HepG2 (cell line): ENCODE results near the gene YIPF1. TPM values are rescaled to one million over a fixed set of nuclear protein-coding genes. Genes with fewer than 3 reads are reported as not detected.

Experiments
- ATAC-seq: fragments of 200-7000 bp; cut with Tn5 transposase; 3 replicates; pipeline ENCODE4 v1.9.1; 2020; ENCODE audit warnings: mild to moderate bottlenecking, moderate library complexity
- BruUV-seq: library from RNA; stranded (reverse); fragments of 400-500 nt; replicated peaks from 2 replicates; lab custom pipeline; 2021; lab: Mats Ljungman, UMichigan
- CTCF ChIA-PET: fragments of 300-600 bp; formaldehyde crosslinking; extraction: SDS; loops from one replicate; lab custom pipeline; 2021; ENCODE audit warnings: low total read pairs, inconsistent platforms, low intra/inter-chr PET ratio; lab: Yijun Ruan, JAX
- POLR2A ChIA-PET: fragments of 350-600 bp; sonication (Branson Sonifier 250); formaldehyde crosslinking; loops from one replicate; lab custom pipeline; 2020; ENCODE audit warnings: antibody characterized with exemption, inconsistent platforms; lab: Yijun Ruan, JAX
- DNase-seq: peaks from one replicate; pipeline ENCODE4 v3.0.0-alpha.2; 2015; ENCODE audit warnings: low spot score
- FAIRE-seq: peaks from 3 replicates; lab custom pipeline; 2011; peaks lifted over from hg19 to GRCh38; lab: Jason Lieb, UNC
- H2AFZ ChIP-seq: one replicate; pipeline ENCODE4 v1.6.1; 2011; ENCODE audit warnings: low read length, inconsistent platforms
- H3K27ac ChIP-seq: fragments of 300-600 bp; 3 replicates; pipeline ENCODE4 v1.8.0; 2011; ENCODE audit warnings: mixed run types, mild to moderate bottlenecking, mixed read lengths, low read length, inconsistent platforms; ENCODE audit not compliant: insufficient read depth; ENCODE audit errors: extremely low read length
- H3K27me3 ChIP-seq, 2 experiments: fragments of 200-600 bp in 1 of 2; 2 replicates in 1 of 2; 3 replicates in 1 of 2; pipeline versions ENCODE4 v1.6.0 to v1.8.0; 2011; ENCODE audit warnings: low read length in 2 of 2, mild to moderate bottlenecking in 2 of 2, moderate library complexity in 2 of 2, inconsistent platforms in 1 of 2; ENCODE audit not compliant: insufficient read depth in 2 of 2, control insufficient read depth in 1 of 2
- H3K36me3 ChIP-seq, 2 experiments: fragments of 200-600 bp in 1 of 2; replicated peaks in 1 of 2; 2 replicates in 1 of 2; 3 replicates in 1 of 2; pipeline versions ENCODE4 v1.5.1 to v1.8.0; 2011; ENCODE audit warnings: low read length in 2 of 2, inconsistent platforms in 1 of 2; ENCODE audit not compliant: insufficient read depth in 2 of 2, control insufficient read depth in 1 of 2
- H3K4me1 ChIP-seq: 2 replicates; pipeline ENCODE4 v1.5.1; 2012; ENCODE audit warnings: low read length, inconsistent platforms; ENCODE audit not compliant: insufficient read depth
- H3K4me2 ChIP-seq: 2 replicates; pipeline ENCODE4 v1.6.0; 2011; ENCODE audit warnings: low read depth, low read length, inconsistent platforms
- H3K4me3 ChIP-seq, 3 experiments: fragments of 200-600 bp in 1 of 3; sonication (generic), shearing (Covaris generic) in 1 of 3; replicated peaks in 1 of 3; 2 replicates each; pipeline ENCODE4 v1.5.1; 2011 to 2016; ENCODE audit warnings: low read length in 3 of 3, inconsistent platforms in 2 of 3, low read depth in 2 of 3, mild to moderate bottlenecking in 2 of 3, control low read depth in 1 of 3, mixed read lengths in 1 of 3; ENCODE audit not compliant: insufficient read depth in 1 of 3
- H3K79me2 ChIP-seq: one replicate; pipeline ENCODE4 v1.6.1; 2011; ENCODE audit warnings: low read length, inconsistent platforms; ENCODE audit not compliant: insufficient read depth
- H3K9ac ChIP-seq: 2 replicates; pipeline ENCODE4 v1.6.0; 2011; ENCODE audit warnings: mild to moderate bottlenecking, low read depth, low read length, inconsistent platforms; ENCODE audit not compliant: insufficient read depth
- H3K9me3 ChIP-seq: 2 replicates; pipeline ENCODE4 v1.5.1; 2012; ENCODE audit warnings: mild to moderate bottlenecking, low read length
- H4K20me1 ChIP-seq: 2 replicates; pipeline ENCODE4 v1.6.0; 2011; ENCODE audit warnings: inconsistent platforms, mild to moderate bottlenecking, low read length, moderate library complexity; ENCODE audit not compliant: insufficient read depth
- FOXP1 ChIP-seq, 2 experiments: fragments of 450-650 bp in 1 of 2; IDR thresholded peaks; 2 replicates each; pipeline ENCODE4 v1.6.1; 2017 to 2018; ENCODE audit warnings: antibody characterized with exemption in 1 of 2
- PAF1 ChIP-seq: IDR thresholded peaks from 2 replicates; pipeline ENCODE4 v1.6.1; 2016; ENCODE audit warnings: missing genetic modification reagents, missing compliant biosample characterization
- PPARG ChIP-seq: conservative IDR thresholded peaks from 2 replicates; pipeline ENCODE4 v1.6.1; 2016; ENCODE audit warnings: missing biosample characterization, missing genetic modification reagents
- RNF2 ChIP-seq: fragments of 450-650 bp; conservative IDR thresholded peaks from 2 replicates; pipeline ENCODE4 v1.6.1; 2016; ENCODE audit warnings: low read depth
- SMARCE1 ChIP-seq: fragments of 450-650 bp; IDR thresholded peaks from 2 replicates; pipeline ENCODE4 v1.6.1; 2017; ENCODE audit warnings: borderline replicate concordance
- ZMYM2 ChIP-seq: sonication (generic); formaldehyde crosslinking; IDR thresholded peaks from 2 replicates; pipeline ENCODE4 v1.8.0; 2022; ENCODE audit warnings: mild to moderate bottlenecking, missing genetic modification reagents
- ZNF280B ChIP-seq: sonication (generic); formaldehyde crosslinking; IDR thresholded peaks from 2 replicates; pipeline ENCODE4 v1.5.0; 2020; ENCODE audit warnings: missing genetic modification reagents, mild to moderate bottlenecking, borderline replicate concordance
- ZNF3 ChIP-seq: IDR thresholded peaks from 2 replicates; pipeline ENCODE4 v1.7.0; 2017; ENCODE audit warnings: inconsistent platforms
- ZNF329 ChIP-seq: sonication (generic); formaldehyde crosslinking; IDR thresholded peaks from 2 replicates; pipeline ENCODE4 v1.9.0; 2021; ENCODE audit warnings: low read depth, mild to moderate bottlenecking, missing genetic modification reagents
- WGBS: methylation state at CpG from one replicate; pipeline ENCODE4 v1.1.6; 2017; ENCODE audit warnings: low lambda C conversion rate; 5-methylcytosine and 5-hydroxymethylcytosine counted together
- in situ Hi-C: cut with HindIII; loops from 2 replicates; pipeline ENCODE4 v1.10.0; 2017; ENCODE audit warnings: low pct_unique_long_range_greater_than_20kb; ENCODE audit not compliant: extremely low pct_ligation_motif_present
- intact Hi-C: fragments of 100-400 bp; cut with micrococcal nuclease; formaldehyde crosslinking; loops from one replicate; pipeline ENCODE4 v1.10.0; 2022; ENCODE audit not compliant: unreplicated experiment
- polyA plus RNA-seq, 8 experiments: library from polyadenylated mRNA; depleted of rRNA in 3 of 8; stranded (reverse) in 7 of 8; unstranded in 1 of 8; fragments of >200 nt; fragmentation: Illumina TruSeq in 4 of 8; extraction: Trizol in 4 of 8; gene quantifications; 2 replicates each; pipeline versions ENCODE4 v1.2.1 to v1.2.3, GENCODE V29; 2011 to 2016; ENCODE audit warnings: low read depth in 4 of 8, missing spikeins in 1 of 8, mixed read lengths in 1 of 8; ENCODE audit not compliant: insufficient read depth in 1 of 8
- small RNA-seq, 3 experiments: library from RNA; depleted of rRNA; stranded (forward); fragments of <200 nt; gene quantifications; one replicate each; pipeline ENCODE3, GENCODE V24; 2012; ENCODE audit warnings: low read depth in 2 of 3, low replicate concordance in 1 of 3; ENCODE audit not compliant: insufficient read length in 3 of 3, insufficient read depth in 2 of 3
- total RNA-seq, 5 experiments: library from RNA; depleted of rRNA; stranded (reverse); fragments of >200 nt; fragmentation: Illumina TruSeq; extraction: Trizol; gene quantifications; 2 replicates each; pipeline ENCODE4 v1.2.3, GENCODE V29; 2016; ENCODE audit warnings: low read depth in 1 of 5

The YIPF1 gene
- total and polyA plus RNA-seq, 2 of the 13 experiments (the other 11 are each of a cell fraction or from before 2014, with no cell fraction given) = 21.1 to 31.9 TPM

GRCh38 chr1:53804181-53804580 is 85.4 kb downstream of the YIPF1 start:
- Histone ChIP-seq H4K20me1 (no peaks in the 10 kb centered on the region), H3K27me3 (no peaks in the 10 kb centered on the region; a peak in 1 of 5 replicates), H2AFZ (no peak overlapping the region), H3K4me3 (no peak overlapping the region), H3K9me3 (no peaks in the 10 kb centered on the region), H3K27ac (no peak overlapping the region), H3K4me1 (0 out of 2 replicates have a peak, but pooled peaks cover 6% of the 10 kb centered on the region), H3K4me2 (no peak overlapping the region), H3K9ac (no peak overlapping the region), H3K36me3 (peaks cover 5 to 57% of the 10 kb centered on the region in 2 experiments; a peak in 4 of 5 replicates), H3K79me2 (no peaks in the 10 kb centered on the region)
- BruUV-seq = no TSS peak
- DNase-seq (no peak), FAIRE-seq (no peak), ATAC-seq (no peak)
- no peak for TF ChIP-seq ZNF3 (CRISPR knock-in tag)
- no peak for TF ChIP-seq ZNF280B
- TF ChIP-seq ZMYM2 (CRISPR knock-in tag) = no peak
- no peak for TF ChIP-seq ZNF329 (CRISPR knock-in tag)
- TF ChIP-seq SMARCE1 = no peak
- TF ChIP-seq PAF1 (CRISPR knock-in tag) = no peak
- no peak for TF ChIP-seq RNF2
- TF ChIP-seq PPARG (CRISPR knock-in tag) = no peak
- TF ChIP-seq FOXP1 (IDR thresholded peaks at IDR 0.05) = no peak
- TF ChIP-seq FOXP1 (CRISPR knock-in tag; IDR thresholded peaks at IDR 0.05) = no peak
- ChIA-PET CTCF (no interaction called here), POLR2A (no interaction called here)
- in situ Hi-C loops (no loop called here), intact Hi-C loops (no loop called here)
- WGBS = 92% methylated on average over 7 of the region's 7 CpGs

Small RNA genes within 50 kb of the gene (small RNA-seq; reads per million reads assigned to genes)
- 0 reads per million in 3 experiments for gene AL049745.1

Other genes with a start within 250 kb of the YIPF1 start
- not detected in 2 replicates for gene GLIS1, start 150.6 kb downstream of the YIPF1 start, total RNA-seq (2016; rRNA removed; fragmentation: Illumina TruSeq; extraction: Trizol)
- gene GLIS1, start 150.6 kb downstream of the YIPF1 start, polyA plus RNA-seq (2011; rRNA removed) = 0.03 TPM in 1 of 2 replicates, not detected in the other
- 44.6 and 50.9 TPM in 2 replicates for gene NDC1, start 51.5 kb downstream of the YIPF1 start, total RNA-seq (2016; rRNA removed; fragmentation: Illumina TruSeq; extraction: Trizol)
- gene NDC1, start 51.5 kb downstream of the YIPF1 start, polyA plus RNA-seq (2011; rRNA removed) = 20.9 and 38.1 TPM in 2 replicates
- gene DIO1, start 4.4 kb upstream of the YIPF1 start, total RNA-seq (2016; rRNA removed; fragmentation: Illumina TruSeq; extraction: Trizol) = 31.1 and 45.6 TPM in 2 replicates
- gene DIO1, start 4.4 kb upstream of the YIPF1 start, polyA plus RNA-seq (2011; rRNA removed) = 13.5 and 16.3 TPM in 2 replicates
- gene IFT25, start 55.9 kb upstream of the YIPF1 start, total RNA-seq (2016; rRNA removed; fragmentation: Illumina TruSeq; extraction: Trizol) = 48.0 and 52.8 TPM in 2 replicates
- gene IFT25, start 55.9 kb upstream of the YIPF1 start, polyA plus RNA-seq (2011; rRNA removed) = 12.7 and 19.7 TPM in 2 replicates
- 43.6 and 55.1 TPM in 2 replicates for gene LRRC42, start 56.6 kb upstream of the YIPF1 start, total RNA-seq (2016; rRNA removed; fragmentation: Illumina TruSeq; extraction: Trizol)
- gene LRRC42, start 56.6 kb upstream of the YIPF1 start, polyA plus RNA-seq (2011; rRNA removed) = 27.2 and 30.6 TPM in 2 replicates
- gene LDLRAD1, start 128.4 kb upstream of the YIPF1 start, total RNA-seq (2016; rRNA removed; fragmentation: Illumina TruSeq; extraction: Trizol) = 1.2 and 2.5 TPM in 2 replicates
- 13.5 and 14.0 TPM in 2 replicates for gene LDLRAD1, start 128.4 kb upstream of the YIPF1 start, polyA plus RNA-seq (2011; rRNA removed)
- gene TMEM59, start 163.4 kb upstream of the YIPF1 start, total RNA-seq (2016; rRNA removed; fragmentation: Illumina TruSeq; extraction: Trizol) = 98.2 and 147 TPM in 2 replicates
- gene TMEM59, start 163.4 kb upstream of the YIPF1 start, polyA plus RNA-seq (2011; rRNA removed) = 354 and 363 TPM in 2 replicates
- gene TCEANC2, start 163.8 kb upstream of the YIPF1 start, total RNA-seq (2016; rRNA removed; fragmentation: Illumina TruSeq; extraction: Trizol) = 5.0 and 6.1 TPM in 2 replicates
- gene TCEANC2, start 163.8 kb upstream of the YIPF1 start, polyA plus RNA-seq (2011; rRNA removed) = 3.6 and 3.8 TPM in 2 replicates